Measurements from ENCODE around the gene C1QTNF8.

Gene C1QTNF8

GRCh38 chr16:1096169-1097082 lies at the start of gene C1QTNF8:
C1QTNF8 (minus strand) TSS chr16:1096244; CDS start chr16:1094922, 1,322 bp downstream.
- DNase-seq = no peak

- no peak for DNase-seq
Measured at GRCh38 chr16:1145383-1146100, 49.5 kb upstream of the C1QTNF8 start.

- no peak for DNase-seq
Measured at GRCh38 chr16:1144476-1145382, 48.7 kb upstream of the C1QTNF8 start.

- no peak for DNase-seq
Measured at GRCh38 chr16:1143761-1144450, 47.9 kb upstream of the C1QTNF8 start.

GRCh38 chr16:1142911-1143310 lies 46.9 kb upstream of the C1QTNF8 start:
- DNase-seq = no peak

- DNase-seq = no peak
Measured at GRCh38 chr16:1141716-1142115, 45.7 kb upstream of the C1QTNF8 start.

- DNase-seq = no peak
Measured at GRCh38 chr16:1141191-1141590, 45.1 kb upstream of the C1QTNF8 start.

- DNase-seq = no peak
Measured at GRCh38 chr16:1140582-1141162, 44.6 kb upstream of the C1QTNF8 start.

GRCh38 chr16:1137604-1138003 lies 41.6 kb upstream of the C1QTNF8 start:
- DNase-seq = no peak

- DNase-seq = no peak
Measured at GRCh38 chr16:1135459-1135825, 39.4 kb upstream of the C1QTNF8 start.

- DNase-seq = no peak
Measured at GRCh38 chr16:1134776-1135458, 38.9 kb upstream of the C1QTNF8 start.

GRCh38 chr16:1133810-1134520 lies 37.9 kb upstream of the C1QTNF8 start:
- no peak for DNase-seq

GRCh38 chr16:1133271-1133670 lies 37.2 kb upstream of the C1QTNF8 start:
- no peak for DNase-seq

- no peak for DNase-seq
Measured at GRCh38 chr16:1132431-1132830, 36.4 kb upstream of the C1QTNF8 start.

- no peak for DNase-seq
Measured at GRCh38 chr16:1131378-1131994, 35.4 kb upstream of the C1QTNF8 start.

GRCh38 chr16:1130382-1130781 lies 34.3 kb upstream of the C1QTNF8 start:
- DNase-seq = no peak

- no peak for DNase-seq
Measured at GRCh38 chr16:1129106-1129960, 33.3 kb upstream of the C1QTNF8 start.

GRCh38 chr16:1127971-1128715 lies 32.1 kb upstream of the C1QTNF8 start:
- no peak for DNase-seq

GRCh38 chr16:1127101-1127500 lies 31.1 kb upstream of the C1QTNF8 start:
- DNase-seq = no peak

Measured in NCI-H1694 treated with DMSO at 0.1 percent for 48 hours (cell line).